Measurements from ENCODE around the gene RPS6KB1.
"Not testable (repeated sequence)": the region's sequence is repeated elsewhere in the genome, so short reads cannot be mapped to it uniquely, and the experiment has no call there.

The RPS6KB1 gene

DNA sequence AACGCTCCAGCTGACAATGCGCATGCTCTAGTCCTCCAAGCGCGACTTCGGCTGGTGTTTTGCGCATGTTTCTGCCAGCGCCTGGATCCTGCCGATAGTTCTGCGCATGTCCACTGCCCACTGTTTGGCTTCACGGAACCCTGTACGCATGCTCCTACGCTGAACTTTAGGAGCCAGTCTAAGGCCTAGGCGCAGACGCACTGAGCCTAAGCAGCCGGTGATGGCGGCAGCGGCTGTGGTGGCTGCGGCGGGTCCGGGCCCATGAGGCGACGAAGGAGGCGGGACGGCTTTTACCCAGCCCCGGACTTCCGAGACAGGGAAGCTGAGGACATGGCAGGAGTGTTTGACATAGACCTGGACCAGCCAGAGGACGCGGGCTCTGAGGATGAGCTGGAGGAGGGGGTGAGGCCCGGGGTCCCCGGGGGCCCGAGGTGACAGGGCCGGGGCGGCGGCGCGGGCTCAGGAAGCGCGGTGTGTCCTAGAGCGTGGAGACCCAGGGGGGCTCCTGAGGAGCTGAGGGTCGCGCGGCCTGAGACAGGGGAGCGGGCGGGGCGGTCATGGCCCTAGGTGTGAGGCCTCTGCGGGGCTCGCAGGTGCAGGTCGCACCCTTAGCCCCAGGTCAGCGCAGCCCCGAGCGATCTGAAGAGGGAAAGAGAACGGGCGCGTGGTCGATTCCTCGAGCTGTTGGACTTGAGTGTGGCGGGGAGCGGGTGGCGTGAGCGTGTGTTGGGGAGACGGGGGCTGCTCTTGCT is at the start of gene RPS6KB1, which contains the start of gene TUBD1:
RPS6KB1 (plus strand) TSS at position 198 of the 752 bp plus-strand sequence; CDS start at position 262, 64 bp downstream.
TUBD1 (minus strand) TSS at position 20 of the 752 bp plus-strand sequence. CDS start 1,941 bp downstream, outside the sequence.
- peak; percentile 96 for DNase-seq

DNA sequence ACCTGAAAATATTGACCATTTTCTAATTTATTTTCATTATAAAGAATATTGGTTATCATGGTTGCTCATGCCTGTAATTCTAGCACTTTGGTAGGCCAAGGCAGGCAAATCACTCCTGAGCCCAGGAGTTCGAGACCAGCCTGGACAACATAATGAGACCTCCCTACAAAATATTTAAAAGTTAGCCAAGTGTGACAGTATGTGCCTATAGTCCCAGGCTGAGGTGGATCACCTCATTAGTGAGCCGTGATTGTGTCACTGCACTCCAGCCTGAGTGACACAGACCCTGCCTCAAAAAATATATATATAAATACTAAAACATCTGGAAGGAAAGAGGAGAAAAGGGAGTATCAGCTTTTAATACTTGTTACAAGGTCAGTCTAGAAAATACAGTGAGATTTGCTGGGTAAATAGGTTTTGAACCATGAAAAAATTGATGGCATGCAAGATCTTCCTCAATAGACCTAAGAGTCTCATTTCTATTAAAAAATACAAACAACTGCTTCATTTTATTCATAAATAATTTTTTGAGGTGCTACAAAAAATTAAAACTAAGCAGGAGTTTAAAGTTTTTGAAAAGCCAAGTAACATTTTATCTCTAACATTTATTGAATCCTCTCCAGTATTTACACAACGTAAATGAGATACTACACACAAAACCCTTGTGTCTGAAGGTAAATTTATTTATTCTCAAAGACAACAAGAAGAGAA is 47.9 kb upstream of the RPS6KB1 start:
- no peak for DNase-seq

DNA sequence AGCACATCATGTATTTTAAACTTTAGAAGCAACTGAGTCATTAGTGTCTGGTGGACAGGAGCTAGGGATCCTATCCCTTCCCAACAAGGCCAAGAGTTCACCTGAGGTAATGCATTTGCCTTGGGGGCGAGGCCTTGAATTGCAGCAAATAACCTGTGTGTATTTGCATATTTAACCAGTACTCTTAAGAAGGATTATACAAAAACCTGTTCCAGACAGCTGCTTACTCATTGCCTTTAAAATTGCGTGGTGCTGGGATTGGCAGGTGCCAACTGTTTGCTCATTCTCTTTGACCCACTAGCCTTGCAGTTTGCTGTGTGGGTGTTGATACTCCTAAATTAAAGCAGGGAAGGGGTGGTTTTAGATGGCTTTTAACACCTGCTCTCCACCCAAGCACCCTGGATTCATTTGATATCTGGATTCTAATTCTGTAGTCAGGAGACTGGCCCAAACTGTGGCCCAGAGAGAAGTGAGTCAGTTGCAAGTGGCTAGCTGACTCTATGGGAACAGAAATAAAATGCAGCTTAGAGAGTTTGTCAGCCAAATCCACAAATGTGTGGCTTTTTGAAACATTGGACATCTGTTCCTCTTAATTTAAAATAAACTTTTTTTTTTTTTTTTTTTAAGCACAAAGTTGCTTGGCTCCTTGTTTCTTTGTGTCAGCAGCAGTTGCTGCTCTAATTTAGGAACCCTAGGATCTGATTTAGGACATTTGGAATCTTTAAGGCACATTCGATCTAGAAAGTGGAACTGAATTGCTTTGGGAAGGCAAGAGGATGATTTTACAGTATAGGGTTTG is 47.1 kb upstream of the RPS6KB1 start:
- DNase-seq = no peak

DNA sequence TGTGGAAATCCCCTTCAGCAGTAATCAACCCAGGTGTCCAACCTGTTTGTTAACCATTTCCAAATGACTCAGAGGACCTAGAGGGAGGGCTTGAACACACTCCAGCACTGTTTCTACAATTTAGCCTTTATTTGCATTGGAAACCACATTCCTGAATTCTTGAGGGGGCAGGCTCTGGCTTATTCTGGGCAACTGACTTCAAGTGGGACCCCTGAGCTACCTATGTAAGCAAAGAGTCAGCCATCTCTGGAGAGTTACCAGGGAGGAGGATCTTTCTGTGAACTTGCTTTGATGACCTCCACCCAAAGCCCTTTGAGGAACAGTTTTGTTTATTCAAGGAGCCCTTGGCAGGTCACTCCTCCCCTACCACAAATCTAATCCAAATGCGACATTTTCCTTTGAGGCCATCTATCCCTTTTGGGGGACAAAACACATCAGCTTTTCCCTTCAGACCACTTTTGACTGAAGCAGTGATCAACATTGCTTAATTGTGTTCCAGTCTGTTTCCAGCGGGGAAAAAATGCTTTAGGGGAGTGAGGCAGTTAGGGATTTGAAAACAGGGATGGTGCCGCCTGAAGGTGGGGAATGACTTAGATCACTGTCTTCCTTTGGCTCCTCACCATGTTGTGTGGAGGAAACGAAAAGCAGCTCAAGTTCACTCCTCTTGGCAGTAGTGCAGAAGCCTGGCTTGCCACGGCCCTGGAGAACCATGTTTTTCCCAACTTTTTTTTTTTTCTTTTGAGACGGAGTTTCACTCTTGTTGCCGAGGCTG is 46.3 kb upstream of the RPS6KB1 start:
- no peak for DNase-seq

DNA sequence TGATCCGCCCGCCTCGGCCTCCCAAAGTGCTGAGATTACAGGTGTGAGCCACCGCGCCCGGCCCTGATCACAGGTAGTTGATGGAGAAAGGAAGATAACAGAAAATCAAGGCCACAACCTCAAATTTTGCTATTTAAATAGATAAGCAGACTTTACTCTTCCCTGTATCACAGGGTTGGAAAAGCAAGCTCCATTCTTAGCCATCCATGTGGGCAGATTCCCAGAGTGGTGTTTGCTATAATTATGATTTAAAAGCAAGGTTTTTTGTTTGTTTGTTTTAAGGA is 44.6 kb upstream of the RPS6KB1 start:
- DNase-seq = no peak

DNA sequence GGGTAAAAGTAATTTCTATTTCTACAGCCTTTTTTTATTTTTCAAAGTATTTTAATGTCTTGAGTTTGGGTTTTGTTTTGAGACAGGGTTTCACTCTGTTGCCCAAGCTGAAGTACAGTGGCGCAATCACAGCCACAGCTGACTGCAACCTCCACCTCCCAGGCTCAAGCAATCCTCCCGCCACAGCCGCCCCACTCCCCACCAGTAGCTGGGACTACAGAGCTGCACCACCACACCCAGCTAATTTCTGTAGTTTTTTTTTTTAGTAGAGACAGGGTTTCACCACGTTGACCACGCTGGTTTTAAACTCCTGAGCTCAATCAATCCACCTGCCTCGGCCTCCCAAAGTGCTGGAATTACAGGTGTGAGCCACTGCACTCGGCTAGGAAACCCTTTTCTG is 44.1 kb upstream of the RPS6KB1 start:
- no peak for DNase-seq

DNA sequence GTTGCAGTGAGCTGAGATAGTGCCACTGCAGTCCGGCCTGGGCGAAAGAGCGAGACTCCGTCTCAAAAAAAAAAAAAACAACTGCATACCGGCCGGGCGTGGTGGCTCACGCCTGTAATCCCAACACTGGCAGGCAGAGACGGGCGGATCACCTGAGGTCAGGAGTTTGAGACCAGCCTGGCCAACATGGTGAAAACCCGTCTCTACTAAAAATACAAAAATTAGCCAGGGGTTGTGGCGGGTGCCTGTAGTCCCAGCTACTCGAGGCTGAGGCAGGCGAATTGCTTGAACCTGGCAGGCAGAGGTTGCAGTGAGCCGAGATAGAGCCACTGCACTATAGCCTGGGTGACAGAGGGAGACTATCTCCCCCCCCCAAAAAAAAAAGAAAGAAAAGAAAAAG is 42.6 kb upstream of the RPS6KB1 start:
- DNase-seq = not testable (repeated sequence)

DNA sequence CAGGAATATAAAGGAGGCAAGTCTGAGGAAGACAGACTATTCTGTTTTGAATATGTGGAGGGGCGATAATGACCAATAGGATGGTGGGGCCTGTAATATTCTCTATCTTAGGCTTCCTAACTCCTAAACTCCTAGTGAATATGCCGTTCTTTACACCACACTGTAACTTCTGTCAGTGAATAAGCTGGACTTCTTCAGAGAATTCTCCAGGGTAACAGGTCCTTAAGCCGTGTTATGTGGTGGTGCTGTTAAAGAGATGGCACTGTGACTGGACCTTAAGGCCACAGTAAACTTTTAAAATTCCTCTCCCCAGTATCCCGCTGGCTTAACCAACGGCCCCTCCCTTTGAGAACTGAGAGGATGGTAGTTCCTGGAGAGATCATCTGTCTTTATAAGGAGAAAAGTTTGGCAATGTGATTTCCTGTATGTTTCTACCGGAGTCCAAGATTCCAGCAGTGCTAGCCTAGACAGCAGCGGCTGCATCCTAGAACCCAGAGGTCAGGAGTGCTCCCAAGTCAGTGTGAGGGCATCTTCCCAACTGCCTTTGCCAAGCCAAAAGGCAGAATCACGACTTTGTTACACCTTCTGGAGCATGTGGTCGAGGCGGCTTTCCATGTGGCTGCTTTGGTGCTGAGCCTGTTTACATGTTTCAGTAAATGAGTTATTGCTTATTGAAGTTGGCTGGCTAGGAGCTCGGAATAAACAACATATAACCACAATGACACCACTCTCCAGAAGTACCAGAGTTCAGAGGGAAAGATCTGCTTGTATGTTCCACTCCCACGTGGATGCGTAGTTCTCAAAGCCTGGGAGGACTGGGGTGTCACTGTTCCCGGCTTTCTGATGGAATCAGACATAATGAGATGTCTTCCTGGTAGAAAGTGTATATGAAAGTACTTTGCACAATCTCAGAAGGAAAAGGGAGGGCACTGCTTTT is 41.2 kb upstream of the RPS6KB1 start:
- DNase-seq = no peak

DNA sequence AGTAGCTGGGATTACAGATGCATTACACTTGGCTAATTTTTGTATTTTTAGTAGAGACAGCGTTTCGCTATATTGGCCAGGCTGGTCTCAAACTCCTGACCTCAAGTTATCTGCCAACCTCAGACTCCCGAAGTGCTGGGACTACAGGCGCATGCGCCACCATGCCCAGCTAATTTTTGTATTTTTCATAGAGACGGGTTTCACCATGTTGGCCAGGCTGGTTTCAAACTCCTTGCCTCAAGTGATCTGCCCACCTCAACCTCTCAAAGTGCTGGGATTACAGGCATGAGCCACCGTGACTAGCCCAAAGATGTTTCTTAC is 40.1 kb upstream of the RPS6KB1 start:
- not testable (repeated sequence) for DNase-seq

DNA sequence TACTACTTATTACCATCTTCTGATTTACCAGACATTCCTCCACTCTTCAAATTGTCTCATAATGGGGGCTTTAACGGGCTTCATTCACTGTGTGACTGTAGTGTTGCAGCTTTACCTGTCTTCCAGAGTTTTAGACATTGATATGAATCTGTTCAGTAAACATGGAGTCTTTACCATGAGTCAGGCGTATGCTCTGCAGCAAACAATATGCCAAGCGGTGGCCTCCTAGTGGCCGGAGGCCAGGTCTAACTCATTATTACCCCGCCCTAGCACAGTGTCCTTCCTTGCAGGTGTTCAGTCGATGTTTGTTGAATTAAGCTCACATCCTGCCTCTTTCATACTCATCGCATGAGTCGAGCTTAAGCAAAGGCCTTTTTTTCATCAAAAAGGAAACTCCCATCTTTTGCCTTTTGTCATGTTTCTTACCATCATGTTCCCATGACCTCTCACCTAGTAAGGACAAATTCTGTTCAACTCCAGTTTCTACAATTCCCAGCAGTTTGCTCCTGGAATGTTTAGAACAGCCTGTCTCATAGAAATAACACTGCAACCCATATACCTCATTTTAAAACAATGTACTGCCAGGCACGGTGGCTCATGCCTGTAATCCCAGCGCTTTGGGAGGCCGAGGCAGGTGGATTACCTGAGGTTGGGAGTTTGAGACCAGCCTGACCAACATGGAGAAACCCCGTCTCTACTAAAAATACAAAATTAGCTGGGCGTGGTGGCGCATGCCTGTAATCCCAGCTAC is 39.6 kb upstream of the RPS6KB1 start:
- peak; percentile 53 for DNase-seq

DNA sequence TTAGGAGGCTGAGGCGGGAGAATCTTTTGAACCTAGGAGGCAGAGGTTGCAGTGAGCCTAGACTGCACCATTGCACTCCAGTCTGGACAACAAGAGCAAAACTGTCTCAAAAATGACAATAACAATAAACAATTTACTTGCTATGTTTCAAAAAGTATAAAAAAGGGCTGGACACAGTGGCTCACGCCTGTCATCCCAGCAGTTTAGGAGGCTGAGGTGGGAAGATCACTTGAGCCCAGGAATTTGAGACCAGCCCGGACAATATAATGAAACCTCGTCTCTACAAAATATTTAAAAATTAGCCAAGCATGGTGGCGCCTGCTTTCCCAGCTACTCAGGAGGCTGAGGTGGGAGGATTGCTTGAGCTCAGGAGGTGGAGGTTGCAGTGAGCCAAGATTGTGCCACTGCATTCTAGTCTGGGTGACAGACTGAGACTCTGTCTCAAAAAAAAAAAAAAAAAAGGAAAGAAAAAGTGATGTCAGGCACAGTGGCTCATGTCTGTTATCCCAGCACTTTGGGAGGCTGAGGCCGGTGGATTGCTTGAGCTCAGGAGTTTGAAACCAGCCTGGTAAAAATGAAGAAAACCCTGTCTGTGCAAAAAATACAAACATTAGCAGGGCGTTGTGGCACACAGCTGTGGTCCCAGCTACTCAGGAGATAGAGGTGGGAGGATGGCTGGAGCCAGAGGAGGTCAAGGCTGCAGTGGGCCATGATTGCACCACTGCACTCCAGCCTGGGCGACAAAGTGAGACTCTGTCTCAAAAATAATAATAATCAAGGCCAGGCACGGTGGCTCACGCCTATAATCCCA is 38.8 kb upstream of the RPS6KB1 start:
- DNase-seq = not testable (repeated sequence)

DNA sequence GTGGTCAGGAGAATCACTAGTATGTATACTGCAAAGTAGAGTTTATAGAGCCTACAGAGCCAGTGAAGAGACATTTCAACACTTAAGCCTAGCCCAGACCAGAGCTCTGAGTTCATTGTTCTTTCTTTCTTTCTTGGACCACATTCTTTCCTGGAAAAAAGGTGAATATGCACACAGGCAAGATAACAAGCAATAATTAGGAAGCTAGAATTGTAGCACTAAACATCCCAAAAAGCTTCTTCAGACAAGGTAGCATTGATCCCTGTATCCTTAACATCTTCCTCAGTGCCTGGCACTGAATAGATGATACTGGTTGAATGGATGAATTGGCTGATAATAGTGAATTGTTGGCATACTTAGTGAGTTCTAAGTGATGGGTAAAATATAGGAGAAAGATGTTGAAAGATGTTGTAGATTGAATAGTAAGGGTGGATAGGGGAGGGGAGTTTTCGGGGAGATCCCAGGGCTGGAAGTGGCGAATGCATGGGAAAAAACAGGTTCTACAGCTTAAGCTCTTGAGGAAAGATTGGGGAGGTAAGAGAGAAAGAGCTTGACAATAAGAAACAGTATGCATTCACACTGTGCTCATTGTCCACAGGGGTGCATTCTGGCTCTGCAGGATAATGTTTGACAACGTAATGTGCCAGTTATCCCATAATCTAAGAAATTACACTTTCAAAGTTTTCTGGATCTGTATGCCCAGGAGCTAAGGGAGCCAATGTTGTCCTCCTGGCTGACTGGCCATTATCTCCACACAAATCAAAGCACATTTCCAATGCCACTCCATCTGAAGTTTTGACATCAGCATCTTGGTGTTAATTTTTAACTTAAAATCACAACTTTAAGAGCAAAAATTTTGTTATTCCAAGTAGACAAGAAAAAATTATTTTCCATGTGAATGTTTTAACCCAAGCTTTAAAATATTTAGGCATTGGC is 35.8 kb upstream of the RPS6KB1 start:
- DNase-seq = no peak

DNA sequence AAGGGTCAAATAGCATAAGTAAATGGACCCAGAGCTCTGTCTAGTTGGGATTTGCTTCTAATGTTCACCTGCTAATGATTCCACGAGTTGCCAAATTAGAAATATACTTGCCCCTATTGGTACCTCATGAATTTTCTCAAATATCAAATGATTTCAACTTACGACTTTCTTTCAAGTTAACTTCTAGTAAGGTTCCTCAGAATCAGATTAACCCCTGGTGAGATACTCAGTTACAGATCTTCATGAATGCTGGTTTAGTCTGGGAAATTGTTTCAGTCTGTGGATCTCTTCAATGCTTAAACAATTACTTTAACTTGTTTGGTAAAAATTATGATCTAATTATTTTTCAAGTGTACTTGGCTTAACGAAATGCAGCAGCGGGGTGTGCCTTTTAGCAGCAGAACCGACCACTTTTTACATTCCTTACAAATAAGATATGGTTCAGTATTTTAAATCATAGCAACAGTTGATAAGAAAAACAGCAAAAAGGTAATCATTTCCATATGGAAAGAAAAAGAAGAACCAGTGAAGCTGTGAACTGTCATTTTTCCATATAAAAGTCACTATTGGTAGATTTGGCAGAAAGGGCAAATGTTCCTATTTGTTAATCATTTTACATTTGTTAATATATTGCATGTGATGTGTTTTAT is 34.6 kb upstream of the RPS6KB1 start:
- DNase-seq = no peak

DNA sequence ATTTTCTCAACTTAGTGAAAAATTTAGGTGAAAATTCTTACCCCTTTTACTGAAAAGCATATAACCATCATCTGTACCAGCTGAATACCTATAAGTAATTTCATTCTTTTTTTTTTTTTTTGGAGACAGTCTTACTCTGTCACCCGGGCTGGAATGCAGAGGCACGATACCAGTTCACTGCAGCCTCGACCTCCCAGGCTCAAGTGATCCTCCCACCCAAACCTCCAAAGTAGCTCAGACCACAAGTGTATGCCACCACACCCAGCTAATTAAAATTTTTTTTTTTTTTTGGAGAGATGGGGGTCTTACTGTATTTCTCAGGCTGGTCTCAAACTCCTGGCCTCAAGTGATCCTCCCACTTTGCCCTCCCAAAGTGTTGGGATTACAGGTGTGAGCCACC is 34.0 kb upstream of the RPS6KB1 start:
- no peak for DNase-seq

DNA sequence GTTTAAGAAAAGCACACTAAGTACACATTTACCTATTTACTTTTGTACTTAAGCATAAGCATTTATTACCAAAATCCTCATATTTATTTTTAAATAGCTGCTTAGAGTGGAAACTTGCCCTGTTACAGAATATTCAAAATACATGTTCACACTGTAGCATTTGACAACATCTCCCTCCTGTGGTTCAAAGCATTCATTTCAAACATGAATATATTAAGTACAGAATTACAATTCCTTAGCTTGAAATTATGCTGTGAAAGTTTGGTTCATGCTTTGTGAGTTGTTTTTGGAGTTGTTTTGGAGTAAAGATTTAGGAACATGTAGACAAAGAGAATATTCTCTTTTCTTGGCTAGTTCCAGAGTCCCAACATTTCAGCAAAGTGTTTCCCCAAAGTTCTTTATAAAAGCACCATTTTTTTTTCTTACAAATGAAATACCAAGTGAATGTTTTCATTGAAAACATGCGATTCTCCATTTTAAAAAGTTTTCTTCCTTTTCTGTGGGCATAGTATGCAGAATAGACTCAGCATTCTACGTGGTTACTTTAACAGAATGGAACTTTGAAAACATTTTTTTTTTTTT is 33.4 kb upstream of the RPS6KB1 start:
- DNase-seq = no peak

DNA sequence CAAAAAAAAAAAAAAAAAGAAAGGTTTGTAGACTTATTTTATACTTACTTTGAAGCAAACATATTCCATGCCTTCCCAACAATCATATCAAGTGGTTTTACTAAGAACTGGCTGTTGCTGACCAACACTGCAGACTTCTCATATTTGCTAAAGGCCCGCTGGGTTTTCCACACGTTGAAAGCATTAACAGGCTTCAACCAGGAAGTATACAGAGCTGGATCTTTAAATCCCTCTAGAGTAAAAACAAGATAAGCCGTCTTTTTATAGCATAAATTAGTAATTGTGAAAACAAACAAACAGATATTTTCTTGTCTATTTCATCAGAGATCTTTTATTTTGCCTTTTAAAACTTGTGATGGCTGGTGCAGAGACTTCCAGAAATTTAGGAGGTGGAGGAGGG is 29.3 kb upstream of the RPS6KB1 start:
- no peak for DNase-seq

DNA sequence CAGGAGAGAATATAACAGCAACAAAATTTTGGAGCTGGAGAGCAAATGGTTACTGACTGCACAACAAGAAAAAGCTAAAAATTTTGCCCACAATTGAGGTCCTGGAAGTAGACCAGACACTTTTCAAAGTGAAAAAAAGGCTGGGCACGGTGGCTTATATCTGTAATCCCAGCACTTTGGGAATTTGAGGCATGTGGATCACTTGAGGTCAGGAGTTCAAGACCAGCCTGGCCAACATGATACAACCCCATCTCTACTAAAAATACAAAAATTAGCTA is 23.0 kb upstream of the RPS6KB1 start:
- DNase-seq = no peak

DNA sequence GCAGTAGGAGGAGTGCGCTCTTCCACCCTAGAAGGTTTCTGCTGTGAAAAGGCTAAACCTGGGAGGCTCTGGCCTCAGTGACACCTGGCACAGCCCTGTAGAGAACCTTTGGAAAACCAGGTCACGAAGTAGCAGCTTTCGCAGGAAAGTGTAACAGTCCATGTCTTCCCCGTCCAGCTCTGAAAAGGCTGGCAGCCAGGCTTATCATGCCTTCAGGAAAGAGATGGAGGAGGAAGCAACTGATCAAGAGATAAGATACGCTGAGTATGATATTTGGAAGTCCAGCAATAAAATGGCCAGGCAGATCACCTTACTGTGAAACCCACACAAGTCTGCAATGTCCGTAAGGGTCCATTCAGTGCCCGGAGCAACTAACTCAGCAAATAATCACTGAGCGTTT is 22.4 kb upstream of the RPS6KB1 start:
- DNase-seq = no peak
